HFFc6 (cell line): Measurements from ENCODE around the gene GCAT. TPM values are rescaled to one million over a fixed set of nuclear protein-coding genes. Genes with fewer than 3 reads are reported as not detected.
"Not testable (repeated sequence)": the region's sequence is repeated elsewhere in the genome, so short reads cannot be mapped to it uniquely, and the experiment has no call there.

Experiments used
- DNase-seq: peaks from one replicate; pipeline ENCODE4 v3.0.0-alpha.2; 2018
- H3K27ac Mint-ChIP-seq: 2 replicates; pipeline ENCODE4 v1.8.0; 2020; ENCODE audit warnings: mild to moderate bottlenecking, mixed read lengths
- H3K27me3 Mint-ChIP-seq: 2 replicates; pipeline ENCODE4 v1.8.0; 2021; ENCODE audit warnings: mild to moderate bottlenecking, moderate library complexity, mixed read lengths; ENCODE audit not compliant: insufficient read depth
- H3K36me3 Mint-ChIP-seq: 2 replicates; pipeline ENCODE4 v1.8.0; 2021; ENCODE audit warnings: low read depth, mixed read lengths
- H3K4me1 Mint-ChIP-seq: 2 replicates; pipeline ENCODE4 v1.8.0; 2020; ENCODE audit warnings: low read depth, mixed read lengths
- H3K4me3 Mint-ChIP-seq: 2 replicates; pipeline ENCODE4 v1.8.0; 2020; ENCODE audit warnings: mild to moderate bottlenecking, moderate library complexity, mixed read lengths
- H3K9me3 Mint-ChIP-seq: 2 replicates; pipeline ENCODE4 v1.8.0; 2020; ENCODE audit warnings: mild to moderate bottlenecking, mixed read lengths
- CTCF ChIP-seq: fragments of 200-600 bp; sonication (generic); IDR thresholded peaks from 2 replicates; pipeline ENCODE4 v1.5.0; 2021; ENCODE audit warnings: antibody characterized with exemption, mild to moderate bottlenecking
- total RNA-seq, 6 experiments: library from RNA; stranded (reverse); fragmentation: NEBNext Ultra II Directional; extraction: Animal tissue kit (Norgen Biotek cat#: 25700); gene quantifications; 2 replicates in 1 of 6; 3 replicates in 5 of 6; pipeline ENCODE4 v1.2.3, GENCODE V29; 2021

Gene GCAT
- total RNA-seq, 6 experiments from 2014 or later: 27.6 to 42.3 (median 29.2) TPM

- peaks cover 3% of the 10 kb centered on the region for H3K27me3 Mint-ChIP-seq
Measured at GRCh38 chr22:37796079-37796478, 11.7 kb upstream of the GCAT start.

GRCh38 chr22:37797259-37797658 is 10.5 kb upstream of the GCAT start:
- DNase-seq, H3K27me3 Mint-ChIP-seq, H3K4me3 Mint-ChIP-seq, H3K9me3 Mint-ChIP-seq, H3K36me3 Mint-ChIP-seq, H3K27ac Mint-ChIP-seq, H3K4me1 Mint-ChIP-seq: not testable (repeated sequence)

More at GRCh38 chr22:37796079-37796478, 11.7 kb upstream of the GCAT start:
- no peak for DNase-seq
- H3K9me3 Mint-ChIP-seq: no peaks in the 10 kb centered on the region
- TF ChIP-seq CTCF: no peak
- H3K27ac Mint-ChIP-seq: no peak overlapping the region
- peaks cover 6% of the 10 kb centered on the region for H3K4me1 Mint-ChIP-seq
- H3K36me3 Mint-ChIP-seq: no peaks in the 10 kb centered on the region
- H3K4me3 Mint-ChIP-seq: no peak overlapping the region

- Mint-ChIP-seq H3K27ac (no peak overlapping the region), H3K36me3 (no peaks in the 10 kb centered on the region), H3K4me3 (no peak overlapping the region), H3K27me3 (peaks cover 3% of the 10 kb centered on the region), H3K4me1 (peaks cover 8% of the 10 kb centered on the region), H3K9me3 (no peaks in the 10 kb centered on the region)
- no peak for DNase-seq
- peak; percentile 12; the same call in 1 of the 2 replicates for TF ChIP-seq CTCF
Measured at GRCh38 chr22:37797874-37798500, 9.7 kb upstream of the GCAT start.

GRCh38 chr22:37799979-37800378 is 7.8 kb upstream of the GCAT start:
- not testable (repeated sequence) for H3K4me3 Mint-ChIP-seq, H3K36me3 Mint-ChIP-seq, H3K27ac Mint-ChIP-seq, H3K27me3 Mint-ChIP-seq, H3K9me3 Mint-ChIP-seq, DNase-seq
- peaks cover 18% of the 10 kb centered on the region for H3K4me1 Mint-ChIP-seq

GRCh38 chr22:37801946-37802309 is 5.8 kb upstream of the GCAT start:
- no peak for TF ChIP-seq CTCF
- Mint-ChIP-seq H3K4me3 (peak overlapping the region; percentile 80), H3K4me1 (peaks cover 36% of the 10 kb centered on the region), H3K27me3 (peaks cover 6% of the 10 kb centered on the region), H3K27ac (no peak overlapping the region), H3K9me3 (no peaks in the 10 kb centered on the region), H3K36me3 (no peaks in the 10 kb centered on the region; the same call in 1 of the 2 replicates)
- DNase-seq: no peak

- peaks cover 6% of the 10 kb centered on the region for H3K27me3 Mint-ChIP-seq
- DNase-seq: no peak
- H3K27ac Mint-ChIP-seq: peak overlapping the region; percentile 29
- H3K4me3 Mint-ChIP-seq: peak overlapping the region; percentile 80
- no peaks in the 10 kb centered on the region; the same call in 1 of the 2 replicates for H3K36me3 Mint-ChIP-seq
- no peak; the same call in none of the 2 replicates for TF ChIP-seq CTCF
- no peaks in the 10 kb centered on the region for H3K9me3 Mint-ChIP-seq
- peaks cover 42% of the 10 kb centered on the region for H3K4me1 Mint-ChIP-seq
Measured at GRCh38 chr22:37802310-37803194, 5.2 kb upstream of the GCAT start.
